Spinal cord (tissue), 10 donors: Measurements from ENCODE around the gene OR5M3. TPM values are rescaled to one million over a fixed set of nuclear protein-coding genes. Genes with fewer than 3 reads are reported as not detected.

Experiments used
- DNase-seq, 6 donors: peaks; one replicate each; pipeline versions ENCODE4 v3.0.0 to v3.0.0-alpha.2; 2013 to 2015; ENCODE audit warnings: low spot score in 6 of 6, low read depth in 4 of 6
- H3K27ac ChIP-seq: one replicate; pipeline ENCODE4 v1.5.1; 2013; ENCODE audit warnings: low read depth, low read length, control low read depth
- H3K27me3 ChIP-seq: one replicate; pipeline ENCODE4 v1.6.1; 2013; ENCODE audit warnings: low read length; ENCODE audit not compliant: control insufficient read depth, insufficient read depth
- H3K36me3 ChIP-seq: one replicate; pipeline ENCODE4 v1.6.1; 2013; ENCODE audit warnings: low read length; ENCODE audit not compliant: control insufficient read depth, insufficient read depth
- H3K4me1 ChIP-seq: one replicate; pipeline ENCODE4 v1.6.1; 2013; ENCODE audit warnings: low read length; ENCODE audit not compliant: control insufficient read depth, insufficient read depth
- H3K4me3 ChIP-seq: one replicate; pipeline ENCODE4 v1.5.1; 2013; ENCODE audit warnings: low read depth, low read length, control low read depth
- H3K9me3 ChIP-seq: one replicate; pipeline ENCODE4 v1.6.1; 2013; ENCODE audit warnings: low read length; ENCODE audit not compliant: control insufficient read depth, insufficient read depth
- WGBS: methylation state at CpG from one replicate; pipeline ENCODE4 v1.1.5; 2013; ENCODE audit warnings: missing lambda C conversion rate; ENCODE audit not compliant: insufficient coverage; 5-methylcytosine and 5-hydroxymethylcytosine counted together
- long read RNA-seq, 4 donors: transcript quantifications; one replicate each; lab custom pipeline, GENCODE V29; 2026
- polyA plus RNA-seq, 2 donors: library from polyadenylated mRNA; unstranded; fragments of 120-200 nt; gene quantifications; one replicate each; pipeline ENCODE4 v1.2.1, GENCODE V29; 2013; ENCODE audit not compliant: insufficient read length in 2 of 2
- total RNA-seq, 2 donors: library from RNA; depleted of rRNA in 1 of 2; stranded (reverse); fragments of 120-200 nt in 1 of 2; fragments of >200 nt in 1 of 2; gene quantifications; one replicate each; pipeline versions ENCODE4 v1.2.3 to v1.2.4, GENCODE V29; 2013 to 2014
- donor health status: healthy.

Gene OR5M3
- total RNA-seq (not detected), polyA plus RNA-seq (not detected)
- long read RNA-seq, donor 1: 0 reads
- long read RNA-seq, donor 2: 0 reads
- long read RNA-seq, donor 3: 0 reads
- long read RNA-seq, donor 4: 0 reads

DNA sequence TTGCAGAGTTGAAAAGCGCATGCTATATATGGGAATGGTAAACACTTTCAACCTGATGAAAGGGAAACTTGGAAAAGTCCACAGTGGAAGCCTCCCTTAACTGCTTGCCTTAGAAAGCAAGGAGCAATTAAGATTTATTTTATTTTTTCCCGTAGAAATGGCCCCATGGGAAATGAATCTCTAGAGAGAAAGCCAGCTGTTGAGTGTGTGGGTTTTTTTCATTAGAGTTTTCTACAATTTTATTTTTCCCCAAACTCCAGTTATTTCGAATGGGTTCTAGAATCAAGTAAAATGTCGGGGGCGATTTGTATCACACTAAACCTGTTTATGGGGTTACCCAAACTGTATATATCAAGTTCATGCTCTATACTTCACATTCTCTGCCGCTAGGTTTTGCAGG is at the start of gene OR5M3:
OR5M3 (minus strand) TSS at position 101 of the 400 bp plus-strand sequence. CDS start 2,855 bp downstream, outside the sequence.
- Histone ChIP-seq H3K9me3 (no peaks in the 10 kb centered on the region), H3K4me1 (no peaks in the 10 kb centered on the region), H3K36me3 (no peaks in the 10 kb centered on the region), H3K27ac (no peak within 1 kb of the TSS), H3K27me3 (no peaks in the 10 kb centered on the region), H3K4me3 (no peak within 1 kb of the TSS)
- no CpG with 5 or more reads among the region's 6 CpGs for WGBS
- no peak for DNase-seq

DNA sequence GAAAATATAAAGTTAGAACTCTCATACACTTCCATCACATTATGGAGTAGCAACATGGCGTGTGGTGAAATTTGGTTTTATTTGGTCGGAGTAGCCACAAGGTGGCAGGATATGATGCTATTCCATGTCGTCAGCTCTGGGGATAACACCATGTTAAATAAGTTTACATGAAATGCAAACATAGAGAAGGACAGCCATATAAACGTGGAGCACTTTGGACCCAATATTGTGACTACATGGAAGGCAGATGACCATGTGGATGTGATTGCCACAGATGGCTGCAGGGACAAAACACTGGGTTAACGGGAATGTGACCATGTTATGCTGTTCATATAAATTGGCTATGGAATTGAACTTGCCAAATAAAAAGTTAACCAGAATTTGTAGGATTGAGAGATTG is 48.9 kb upstream of the OR5M3 start:
- DNase-seq: peak in 2 of 6 donors; percentile 2 to 52
- Histone ChIP-seq H3K4me1 (no peaks in the 10 kb centered on the region), H3K27me3 (no peaks in the 10 kb centered on the region), H3K4me3 (no peak overlapping the region), H3K27ac (no peak overlapping the region), H3K9me3 (no peaks in the 10 kb centered on the region), H3K36me3 (no peaks in the 10 kb centered on the region)
- 45% methylated on average over 4 of the region's 5 CpGs for WGBS

DNA sequence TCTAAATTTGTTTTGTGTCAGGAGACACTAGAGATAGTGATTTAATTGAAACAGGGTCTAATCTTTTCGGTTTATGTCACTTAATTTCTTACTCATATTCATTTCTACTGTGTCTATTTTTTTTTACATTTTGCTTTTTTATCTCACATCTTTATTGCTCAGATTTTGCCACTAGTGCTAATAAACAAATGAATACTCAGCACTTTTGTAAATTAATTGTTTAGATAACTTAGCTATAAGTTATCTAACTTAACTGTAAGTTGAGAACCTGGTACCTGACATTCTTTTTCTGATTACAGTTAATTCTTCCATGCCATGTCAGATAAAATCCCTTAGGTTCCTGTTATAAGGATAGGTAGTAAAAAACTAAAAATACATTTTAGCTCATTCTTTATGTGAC is 40.1 kb upstream of the OR5M3 start:
- H3K27me3 ChIP-seq: no peaks in the 10 kb centered on the region
- H3K4me3 ChIP-seq: no peak overlapping the region
- DNase-seq: no peak
- no peak overlapping the region for H3K27ac ChIP-seq
- WGBS: no CpG with 5 or more reads among the region's 1 CpG
- no peaks in the 10 kb centered on the region for H3K9me3 ChIP-seq
- H3K36me3 ChIP-seq: no peaks in the 10 kb centered on the region
- no peaks in the 10 kb centered on the region for H3K4me1 ChIP-seq

DNA sequence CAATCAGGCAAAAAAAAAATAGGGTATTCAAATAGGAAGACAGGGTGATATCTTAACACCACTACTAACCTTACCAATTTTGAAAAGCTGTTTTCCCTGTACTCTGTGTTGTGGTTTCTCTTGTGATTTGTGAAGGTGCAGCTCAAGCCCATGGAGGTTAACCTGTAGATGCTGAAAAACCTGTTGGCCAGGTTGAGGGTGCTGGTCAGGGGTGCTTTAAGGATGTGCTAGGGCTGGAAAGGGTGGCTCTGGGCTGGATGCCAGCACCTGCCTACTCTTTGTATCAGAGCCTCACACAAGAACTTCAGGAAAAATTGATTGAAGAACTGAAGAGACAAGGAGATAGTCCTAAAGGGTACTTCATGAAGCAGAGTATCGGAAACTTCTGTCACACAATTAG is 36.3 kb upstream of the OR5M3 start:
- no peak overlapping the region for H3K27ac ChIP-seq
- no peaks in the 10 kb centered on the region for H3K36me3 ChIP-seq
- no CpG with 5 or more reads among the region's 1 CpG for WGBS
- no peak for DNase-seq
- no peaks in the 10 kb centered on the region for H3K9me3 ChIP-seq
- no peak overlapping the region for H3K4me3 ChIP-seq
- H3K4me1 ChIP-seq: no peaks in the 10 kb centered on the region
- no peaks in the 10 kb centered on the region for H3K27me3 ChIP-seq

DNA sequence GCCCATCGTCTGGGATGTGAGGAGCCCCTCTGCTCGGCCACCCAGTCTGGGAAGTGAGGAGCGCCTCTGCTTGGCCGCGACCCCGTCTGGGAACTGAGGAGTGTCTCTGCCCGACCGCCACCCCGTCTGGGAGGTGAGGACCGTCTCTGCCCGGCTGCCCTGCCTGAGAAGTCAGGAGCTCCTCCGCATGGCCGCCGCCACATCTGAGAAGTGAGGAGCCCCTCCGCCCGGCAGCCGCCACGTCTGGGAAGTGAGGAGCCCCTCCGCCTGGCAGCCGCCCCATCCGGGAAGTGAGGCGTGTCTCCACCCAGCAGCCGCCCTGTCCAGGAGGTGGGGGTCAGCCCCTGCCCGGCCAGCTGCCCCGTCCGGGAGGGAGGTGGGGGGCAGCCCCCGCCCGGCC is 23.9 kb upstream of the OR5M3 start:
- DNase-seq: no peak
- Histone ChIP-seq H3K36me3 (no peaks in the 10 kb centered on the region), H3K27me3 (no peaks in the 10 kb centered on the region), H3K9me3 (no peaks in the 10 kb centered on the region), H3K4me1 (no peaks in the 10 kb centered on the region), H3K4me3 (no peak overlapping the region), H3K27ac (no peak overlapping the region)
- 91% methylated on average over 25 of the region's 28 CpGs for WGBS

DNA sequence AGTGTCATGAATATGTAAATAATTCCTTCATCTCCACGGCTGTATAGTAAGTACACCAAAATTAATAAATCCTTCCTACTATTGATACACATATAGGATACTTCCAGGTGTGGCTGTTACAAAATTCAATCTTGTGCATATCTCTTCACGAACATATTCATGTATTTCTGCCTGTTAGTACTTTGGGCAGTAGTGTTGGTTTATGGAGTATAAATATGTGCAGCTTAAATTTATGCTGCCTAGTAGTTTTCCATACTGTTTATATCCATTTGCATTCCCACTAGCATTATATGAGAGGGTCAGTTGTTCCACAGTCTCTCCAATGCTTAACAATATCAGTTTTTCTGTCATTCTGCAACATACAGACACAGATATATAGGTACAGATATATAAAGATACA is 22.0 kb upstream of the OR5M3 start:
- DNase-seq: no peak
- no CpG with 5 or more reads among the region's 2 CpGs for WGBS
- no peak overlapping the region for H3K4me3 ChIP-seq
- no peaks in the 10 kb centered on the region for H3K27me3 ChIP-seq
- no peak overlapping the region for H3K27ac ChIP-seq
- H3K9me3 ChIP-seq: no peaks in the 10 kb centered on the region
- H3K4me1 ChIP-seq: no peaks in the 10 kb centered on the region
- H3K36me3 ChIP-seq: no peaks in the 10 kb centered on the region

DNA sequence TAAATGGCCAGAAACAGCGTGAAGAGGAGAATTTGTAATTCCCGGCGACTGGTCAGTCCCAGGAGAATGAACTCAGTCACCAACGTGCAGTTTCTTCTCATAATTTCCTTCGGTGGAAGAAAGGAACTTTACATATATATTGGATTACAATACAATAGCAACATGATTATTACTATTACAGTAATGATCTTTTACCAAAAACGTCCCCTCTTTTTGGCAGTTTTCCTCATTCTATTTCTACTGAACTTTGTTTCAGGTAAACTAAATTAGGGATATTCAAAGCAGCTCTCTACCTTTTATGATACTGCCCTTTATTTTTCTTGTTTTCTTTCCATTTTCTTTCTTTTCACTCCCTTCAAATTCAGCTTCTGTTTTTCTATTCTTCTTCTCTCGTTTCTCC is 18.1 kb upstream of the OR5M3 start, which contains the start of gene OR5M8:
OR5M8 (minus strand) TSS at position 101 of the 400 bp plus-strand sequence; CDS start at position 101, 0 bp downstream.
- no peak within 1 kb of the TSS for H3K27ac ChIP-seq
- H3K4me3 ChIP-seq: no peak within 1 kb of the TSS
- no peaks in the 10 kb centered on the region for H3K4me1 ChIP-seq
- no peaks in the 10 kb centered on the region for H3K36me3 ChIP-seq
- WGBS: 100% methylated on average over 1 of the region's 7 CpGs
- DNase-seq: no peak
- no peaks in the 10 kb centered on the region for H3K9me3 ChIP-seq
- no peaks in the 10 kb centered on the region for H3K27me3 ChIP-seq

DNA sequence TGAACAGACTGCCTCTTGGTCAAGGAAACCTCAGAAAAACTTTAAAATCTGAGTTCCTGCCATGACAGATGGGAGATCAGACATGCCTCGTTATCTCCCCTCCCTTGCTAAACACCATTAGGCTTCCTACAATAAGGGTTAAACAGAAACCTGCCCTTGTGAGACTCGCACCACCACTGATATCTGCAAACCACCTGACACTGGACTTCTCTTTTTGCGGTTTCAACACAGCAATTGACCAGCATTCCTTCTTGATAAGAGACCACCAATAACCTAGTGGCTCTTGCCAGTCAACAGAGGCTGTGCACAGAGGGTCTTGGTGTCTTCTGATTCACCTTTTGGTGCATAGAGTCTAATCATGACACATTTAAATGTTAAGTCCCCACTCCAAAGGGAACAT is 13.6 kb upstream of the OR5M3 start:
- no peak for DNase-seq
- no peaks in the 10 kb centered on the region for H3K4me1 ChIP-seq
- no peaks in the 10 kb centered on the region for H3K9me3 ChIP-seq
- no peak overlapping the region for H3K27ac ChIP-seq
- no peaks in the 10 kb centered on the region for H3K36me3 ChIP-seq
- H3K4me3 ChIP-seq: no peak overlapping the region
- 80% methylated on average over 3 of the region's 3 CpGs for WGBS
- H3K27me3 ChIP-seq: no peaks in the 10 kb centered on the region

DNA sequence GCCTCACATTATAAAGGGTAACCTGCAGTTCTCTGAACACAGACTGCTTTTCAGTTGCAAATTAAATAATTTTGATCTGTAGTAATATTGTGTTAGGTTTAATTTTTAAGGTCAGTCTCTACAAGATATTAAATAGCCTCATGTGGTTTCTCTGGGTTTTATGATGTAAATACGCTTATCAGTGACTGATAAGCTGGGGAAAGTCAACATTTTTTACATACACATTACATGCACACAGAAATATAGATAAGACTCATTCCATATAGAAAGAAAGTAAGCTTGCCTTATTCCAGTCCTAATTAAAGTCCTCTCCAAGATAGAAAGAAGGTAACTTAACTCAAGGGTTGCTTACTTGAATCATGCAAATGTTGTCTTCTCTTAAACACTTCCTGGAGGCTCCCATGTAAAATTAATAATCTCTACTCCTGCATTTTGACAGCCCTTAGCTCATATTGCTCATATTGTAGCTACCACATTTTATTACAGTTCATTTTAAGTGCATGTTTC is 1.6 kb upstream of the OR5M3 start:
- WGBS: no CpG with 5 or more reads among the region's 1 CpG
- Histone ChIP-seq H3K4me1 (no peaks in the 10 kb centered on the region), H3K27me3 (no peaks in the 10 kb centered on the region), H3K9me3 (no peaks in the 10 kb centered on the region), H3K36me3 (no peaks in the 10 kb centered on the region), H3K4me3 (no peak overlapping the region), H3K27ac (no peak overlapping the region)
- no peak for DNase-seq

DNA sequence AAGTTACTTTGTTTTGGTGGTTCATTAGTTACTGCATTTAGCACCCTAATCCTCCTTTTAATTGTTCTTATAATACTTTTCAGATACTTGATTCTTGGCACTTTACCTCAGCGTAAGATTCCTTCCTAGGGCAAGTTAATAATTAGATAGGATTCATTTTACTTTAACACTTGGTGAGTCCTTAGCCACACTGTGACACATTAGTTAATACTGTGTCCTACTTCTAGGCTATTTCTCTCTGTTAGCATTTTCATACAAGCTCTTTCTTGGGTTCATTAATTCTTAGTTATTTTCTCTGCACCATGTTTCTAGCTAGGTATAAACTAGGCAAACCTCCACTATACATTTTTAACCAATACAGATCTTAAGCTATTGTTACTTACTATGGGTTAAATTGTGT is 16.1 kb downstream of the OR5M3 start:
- Histone ChIP-seq H3K9me3 (peaks cover 1% of the 10 kb centered on the region), H3K27ac (no peak overlapping the region), H3K4me3 (no peak overlapping the region), H3K27me3 (no peaks in the 10 kb centered on the region), H3K36me3 (no peaks in the 10 kb centered on the region), H3K4me1 (no peaks in the 10 kb centered on the region)
- WGBS: no CpG with 5 or more reads among the region's 1 CpG
- DNase-seq: no peak
